Measurements from ENCODE around the gene STRADB.

DNA sequence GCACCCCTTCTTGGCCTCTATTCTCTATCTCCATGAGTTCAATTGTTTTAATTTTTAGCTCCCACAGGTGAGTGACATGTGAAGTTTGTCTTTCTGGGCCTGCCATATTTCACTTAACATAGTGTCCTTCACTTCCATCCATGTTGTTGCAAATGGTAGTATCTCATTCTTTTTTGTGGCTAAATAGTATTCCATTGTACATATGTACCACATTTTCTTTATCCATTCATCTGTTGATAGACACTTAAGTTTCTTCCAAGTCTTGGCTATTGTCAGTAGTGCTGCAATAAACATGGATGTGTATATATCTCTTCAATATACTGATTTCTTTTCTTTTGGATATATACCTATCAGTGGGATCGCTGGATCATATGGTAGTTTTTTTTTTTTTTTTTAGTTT lies 9.0 kb downstream of the STRADB start:
- no peak for TF ChIP-seq CTCF (IDR thresholded peaks at IDR 0.05)
- no peak for TF ChIP-seq POLR2A (IDR thresholded peaks at IDR 0.05)
- no peak for TF ChIP-seq EP300 (IDR thresholded peaks at IDR 0.05)

All from gastroesophageal sphincter (tissue), 3 donors.